DOHH2 (cell line): ENCODE data around the gene ZNF317.
A peak's percentile ranks its signal among the peaks of the same experiment; 100 is the strongest.
"Not testable (repeated sequence)": the region's sequence is repeated elsewhere in the genome, so short reads cannot be mapped to it uniquely, and the experiment has no call there.

Experiments used
- H3F3A ChIP-seq: fragments of 200-600 bp; sonication (generic), shearing (Covaris generic); 2 replicates; pipeline ENCODE4 v1.6.0; 2016; ENCODE audit warnings: antibody characterized with exemption, mild to moderate bottlenecking; ENCODE audit not compliant: control insufficient read depth, insufficient read depth
- H3K27ac ChIP-seq: fragments of 200-600 bp; sonication (generic); 2 replicates; pipeline ENCODE4 v1.5.1; 2014; ENCODE audit warnings: low read depth, mild to moderate bottlenecking, low read length, moderate library complexity
- H3K27me3 ChIP-seq: fragments of 200-600 bp; sonication (generic); 2 replicates; pipeline ENCODE4 v1.6.1; 2014; ENCODE audit warnings: mild to moderate bottlenecking, low read length, mixed read lengths; ENCODE audit not compliant: control insufficient read depth
- H3K36me3 ChIP-seq: fragments of 200-600 bp; sonication (generic); 2 replicates; pipeline ENCODE4 v1.6.1; 2014; ENCODE audit warnings: mild to moderate bottlenecking, low read length, moderate library complexity, mixed read lengths; ENCODE audit not compliant: control insufficient read depth
- H3K4me1 ChIP-seq: fragments of 200-600 bp; sonication (generic); 2 replicates; pipeline ENCODE4 v1.6.1; 2014; ENCODE audit warnings: mild to moderate bottlenecking, low read length, mixed read lengths; ENCODE audit not compliant: control insufficient read depth
- H3K4me2 ChIP-seq: fragments of 200-600 bp; sonication (generic); 2 replicates; pipeline ENCODE4 v1.6.0; 2014; ENCODE audit warnings: mild to moderate bottlenecking, low read length, moderate library complexity
- H3K4me3 ChIP-seq: fragments of 200-600 bp; sonication (generic); 2 replicates; pipeline ENCODE4 v1.5.1; 2014; ENCODE audit warnings: mild to moderate bottlenecking, low read length, mixed read lengths
- H3K79me2 ChIP-seq: fragments of 200-600 bp; sonication (generic); 2 replicates; pipeline ENCODE4 v1.6.1; 2014; ENCODE audit warnings: mild to moderate bottlenecking, low read length, mixed read lengths; ENCODE audit not compliant: control insufficient read depth
- H3K9me2 ChIP-seq: fragments of 200-600 bp; sonication (generic); replicated peaks from 2 replicates; pipeline ENCODE4 v1.6.1; 2014; ENCODE audit warnings: mild to moderate bottlenecking, low read length, mixed read lengths; ENCODE audit not compliant: control insufficient read depth
- H3K9me3 ChIP-seq: fragments of 200-600 bp; sonication (generic); 2 replicates; pipeline ENCODE4 v1.6.1; 2014; ENCODE audit warnings: antibody characterized with exemption, low read length, mixed read lengths; ENCODE audit not compliant: control insufficient read depth, insufficient read depth
- H4K20me1 ChIP-seq: fragments of 200-600 bp; sonication (generic); 2 replicates; pipeline ENCODE4 v1.6.0; 2014; ENCODE audit warnings: low read depth, mild to moderate bottlenecking, antibody characterized with exemption, low read length, moderate library complexity; ENCODE audit not compliant: control insufficient read depth, insufficient read depth
- CTCF ChIP-seq: fragments of 200-600 bp; sonication (generic); IDR thresholded peaks from one replicate; pipeline ENCODE4 v1.5.1; 2014; ENCODE audit warnings: antibody characterized with exemption, mild to moderate bottlenecking, low read depth, low read length; ENCODE audit not compliant: poor library complexity, severe bottlenecking
- EZH2phosphoT487 ChIP-seq: fragments of 200-600 bp; sonication (generic); IDR thresholded peaks from 2 replicates; pipeline ENCODE4 v1.6.1; 2017; ENCODE audit warnings: borderline replicate concordance, mild to moderate bottlenecking, antibody characterized with exemption, low read length, moderate library complexity, mixed read lengths

Gene ZNF317

GRCh38 chr19:9189535-9189934 lies 49.3 kb downstream of the ZNF317 start:
- Histone ChIP-seq H3K9me3 (peaks cover 11% of the 10 kb centered on the region; the same call in 1 of the 2 replicates), H3K9me2 (no peaks in the 10 kb centered on the region)
- TF ChIP-seq EZH2phosphoT487 (no peak), CTCF (no peak)

GRCh38 chr19:9198044-9198443 lies 57.8 kb downstream of the ZNF317 start:
- not testable (repeated sequence) for H3K9me2 ChIP-seq, H3K4me1 ChIP-seq, H3K36me3 ChIP-seq, H3K4me2 ChIP-seq, H3K27me3 ChIP-seq, H3F3A ChIP-seq, H3K4me3 ChIP-seq, H3K27ac ChIP-seq, H3K9me3 ChIP-seq, H4K20me1 ChIP-seq, H3K79me2 ChIP-seq

More at GRCh38 chr19:9189535-9189934, 49.3 kb downstream of the ZNF317 start:
- H3K4me1 ChIP-seq = no peaks in the 10 kb centered on the region
- no peaks in the 10 kb centered on the region for H3K36me3 ChIP-seq
- no peak overlapping the region for H3K4me2 ChIP-seq
- no peak overlapping the region for H3K27ac ChIP-seq
- H3F3A ChIP-seq = no peaks in the 10 kb centered on the region
- H3K27me3 ChIP-seq = no peaks in the 10 kb centered on the region
- no peaks in the 10 kb centered on the region for H3K79me2 ChIP-seq
- H3K4me3 ChIP-seq = no peak overlapping the region
- no peaks in the 10 kb centered on the region for H4K20me1 ChIP-seq

- no peaks in the 10 kb centered on the region for H3K36me3 ChIP-seq
- no peaks in the 10 kb centered on the region for H3K9me3 ChIP-seq
- H3K27me3 ChIP-seq = peaks cover 3% of the 10 kb centered on the region; the same call in 1 of the 2 replicates
- no peaks in the 10 kb centered on the region for H4K20me1 ChIP-seq
- no peaks in the 10 kb centered on the region for H3K79me2 ChIP-seq
- H3K4me1 ChIP-seq = no peaks in the 10 kb centered on the region
- H3K4me3 ChIP-seq = no peak overlapping the region
- no peak for TF ChIP-seq EZH2phosphoT487
- TF ChIP-seq CTCF = peak; percentile 73
- H3K9me2 ChIP-seq = no peaks in the 10 kb centered on the region
- no peaks in the 10 kb centered on the region for H3F3A ChIP-seq
- no peak overlapping the region for H3K4me2 ChIP-seq
- H3K27ac ChIP-seq = no peak overlapping the region
These were observed 65.4 kb downstream of the ZNF317 start for GRCh38 chr19:9205501-9206113.
